Stomach smooth muscle (tissue), 2 donors: ENCODE results near the gene ARHGEF25.

Experiments used
- H3K27ac ChIP-seq: one replicate; pipeline ENCODE4 v1.7.0; 2013; ENCODE audit warnings: mild to moderate bottlenecking, low read length, inconsistent platforms
- H3K27me3 ChIP-seq, 2 donors: one replicate each; pipeline ENCODE4 v1.7.0; 2013; ENCODE audit warnings: low read length in 2 of 2; ENCODE audit not compliant: insufficient read depth in 2 of 2, control insufficient read depth in 1 of 2
- H3K36me3 ChIP-seq, 2 donors: one replicate each; pipeline ENCODE4 v1.7.0; 2013; ENCODE audit warnings: low read length in 2 of 2; ENCODE audit not compliant: control insufficient read depth in 2 of 2, insufficient read depth in 2 of 2
- H3K4me1 ChIP-seq: one replicate; pipeline ENCODE4 v1.7.0; 2013; ENCODE audit warnings: low read length; ENCODE audit not compliant: control insufficient read depth, insufficient read depth
- H3K4me3 ChIP-seq, 2 donors: one replicate each; pipeline ENCODE4 v1.7.0; 2013; ENCODE audit warnings: low read length in 2 of 2
- H3K9ac ChIP-seq, 2 donors: one replicate each; pipeline ENCODE4 v1.7.0; 2013; ENCODE audit warnings: low read length in 2 of 2, mild to moderate bottlenecking in 1 of 2
- H3K9me3 ChIP-seq, 2 donors: one replicate each; pipeline ENCODE4 v1.7.0; 2013; ENCODE audit warnings: low read length in 2 of 2; ENCODE audit not compliant: control insufficient read depth in 2 of 2
- donor health status: healthy.
- donor health status: Pancreatic carcinoma.

Gene ARHGEF25

GRCh38 chr12:57577981-57578758 is 33.1 kb upstream of the ARHGEF25 start:
- Histone ChIP-seq H3K9me3 (no peaks in the 10 kb centered on the region), H3K27ac (no peak overlapping the region), H3K27me3 (no peaks in the 10 kb centered on the region), H3K9ac (no peak overlapping the region), H3K36me3 (no peaks in the 10 kb centered on the region), H3K4me3 (no peak overlapping the region), H3K4me1 (no peaks in the 10 kb centered on the region)

- Histone ChIP-seq H3K27me3 (peaks cover 0 to 2% of the 10 kb centered on the region in 2 donors), H3K9ac (no peak overlapping the region), H3K36me3 (no peaks in the 10 kb centered on the region), H3K4me3 (no peak overlapping the region), H3K9me3 (no peaks in the 10 kb centered on the region), H3K4me1 (no peaks in the 10 kb centered on the region), H3K27ac (no peak overlapping the region)
These were observed 32.2 kb upstream of the ARHGEF25 start for GRCh38 chr12:57579011-57579410.

GRCh38 chr12:57579677-57580465 is 31.4 kb upstream of the ARHGEF25 start:
- Histone ChIP-seq H3K36me3 (no peaks in the 10 kb centered on the region), H3K4me3 (no peak overlapping the region), H3K9ac (no peak overlapping the region), H3K27me3 (peaks cover 0 to 2% of the 10 kb centered on the region in 2 donors), H3K27ac (no peak overlapping the region), H3K4me1 (no peaks in the 10 kb centered on the region), H3K9me3 (no peaks in the 10 kb centered on the region)

GRCh38 chr12:57580466-57580795 is 30.8 kb upstream of the ARHGEF25 start:
- no peaks in the 10 kb centered on the region for H3K4me1 ChIP-seq
- H3K27me3 ChIP-seq, result peaks cover 0 to 3% of the 10 kb centered on the region in 2 donors
- H3K27ac ChIP-seq, result no peak overlapping the region
- H3K9ac ChIP-seq, result no peak overlapping the region
- no peak overlapping the region for H3K4me3 ChIP-seq
- no peaks in the 10 kb centered on the region for H3K36me3 ChIP-seq
- no peaks in the 10 kb centered on the region for H3K9me3 ChIP-seq

GRCh38 chr12:57581802-57582201 is 29.4 kb upstream of the ARHGEF25 start:
- Histone ChIP-seq H3K27me3 (peaks cover 0 to 3% of the 10 kb centered on the region in 2 donors), H3K27ac (no peak overlapping the region), H3K36me3 (no peaks in the 10 kb centered on the region), H3K4me1 (no peaks in the 10 kb centered on the region), H3K9ac (no peak overlapping the region), H3K9me3 (no peaks in the 10 kb centered on the region), H3K4me3 (no peak overlapping the region)

- Histone ChIP-seq H3K9ac (no peak overlapping the region), H3K4me3 (no peak overlapping the region), H3K36me3 (no peaks in the 10 kb centered on the region), H3K4me1 (no peaks in the 10 kb centered on the region), H3K27me3 (peaks cover 0 to 3% of the 10 kb centered on the region in 2 donors), H3K27ac (no peak overlapping the region), H3K9me3 (no peaks in the 10 kb centered on the region)
These were observed 28.8 kb upstream of the ARHGEF25 start for GRCh38 chr12:57582440-57582839.

- Histone ChIP-seq H3K4me3 (no peak overlapping the region), H3K36me3 (no peaks in the 10 kb centered on the region), H3K9me3 (no peaks in the 10 kb centered on the region), H3K27ac (no peak overlapping the region), H3K27me3 (peaks cover 0 to 3% of the 10 kb centered on the region in 2 donors), H3K9ac (no peak overlapping the region), H3K4me1 (no peaks in the 10 kb centered on the region)
These were observed 28.0 kb upstream of the ARHGEF25 start for GRCh38 chr12:57583008-57583831.

- Histone ChIP-seq H3K9me3 (no peaks in the 10 kb centered on the region), H3K27ac (no peak overlapping the region), H3K36me3 (no peaks in the 10 kb centered on the region), H3K9ac (no peak overlapping the region), H3K4me1 (no peaks in the 10 kb centered on the region), H3K27me3 (peaks cover 0 to 3% of the 10 kb centered on the region in 2 donors), H3K4me3 (no peak overlapping the region)
These were observed 27.2 kb upstream of the ARHGEF25 start for GRCh38 chr12:57584050-57584449.

GRCh38 chr12:57584690-57585089 is 26.5 kb upstream of the ARHGEF25 start:
- peaks cover 0 to 3% of the 10 kb centered on the region in 2 donors for H3K27me3 ChIP-seq
- no peak overlapping the region for H3K27ac ChIP-seq

GRCh38 chr12:57585156-57585555 is 26.1 kb upstream of the ARHGEF25 start:
- Histone ChIP-seq H3K27ac (no peak overlapping the region), H3K27me3 (peaks cover 0 to 3% of the 10 kb centered on the region in 2 donors), H3K4me3 (no peak overlapping the region), H3K9ac (no peak overlapping the region), H3K36me3 (no peaks in the 10 kb centered on the region), H3K4me1 (no peaks in the 10 kb centered on the region), H3K9me3 (no peaks in the 10 kb centered on the region)

More at GRCh38 chr12:57584690-57585089, 26.5 kb upstream of the ARHGEF25 start:
- Histone ChIP-seq H3K36me3 (no peaks in the 10 kb centered on the region), H3K4me3 (no peak overlapping the region), H3K4me1 (no peaks in the 10 kb centered on the region), H3K9ac (no peak overlapping the region), H3K9me3 (no peaks in the 10 kb centered on the region)
